ENCODE results near the gene SRC.

The SRC gene

GRCh38 chr20:37349517-37350491, 3.9 kb downstream of the SRC start:
- in situ Hi-C loops (cut with MboI; ENCODE audit: low sequenced_read_pairs), result no loop called here

GRCh38 chr20:37350649-37351574, 5.0 kb downstream of the SRC start:
- in situ Hi-C loops (cut with MboI; ENCODE audit: low sequenced_read_pairs), result no loop called here

GRCh38 chr20:37351689-37352607, 6.0 kb downstream of the SRC start:
- in situ Hi-C loops (cut with MboI; ENCODE audit: low sequenced_read_pairs), result no loop called here

GRCh38 chr20:37352608-37352980, 6.7 kb downstream of the SRC start:
- in situ Hi-C loops (cut with MboI; ENCODE audit: low sequenced_read_pairs), result no loop called here

GRCh38 chr20:37353285-37353849, 7.4 kb downstream of the SRC start:
- in situ Hi-C loops (cut with MboI; ENCODE audit: low sequenced_read_pairs), result no loop called here

- in situ Hi-C loops (cut with MboI; ENCODE audit: low sequenced_read_pairs), result no loop called here
Observed at GRCh38 chr20:37354210-37355195, 8.6 kb downstream of the SRC start.

GRCh38 chr20:37355252-37356180, 9.6 kb downstream of the SRC start:
- in situ Hi-C loops (cut with MboI; ENCODE audit: low sequenced_read_pairs), result no loop called here

- in situ Hi-C loops (cut with MboI; ENCODE audit: low sequenced_read_pairs), result no loop called here
Observed at GRCh38 chr20:37356387-37356786, 10.4 kb downstream of the SRC start.

- in situ Hi-C loops (cut with MboI; ENCODE audit: low sequenced_read_pairs), result no loop called here
Observed at GRCh38 chr20:37356961-37357371, 11.0 kb downstream of the SRC start.

GRCh38 chr20:37357481-37358365, 11.8 kb downstream of the SRC start:
- in situ Hi-C loops (cut with MboI; ENCODE audit: low sequenced_read_pairs), result no loop called here

- in situ Hi-C loops (cut with MboI; ENCODE audit: low sequenced_read_pairs), result no loop called here
Observed at GRCh38 chr20:37358366-37359150, 12.6 kb downstream of the SRC start.

GRCh38 chr20:37359331-37359730, 13.4 kb downstream of the SRC start:
- in situ Hi-C loops (cut with MboI; ENCODE audit: low sequenced_read_pairs), result no loop called here

- in situ Hi-C loops (cut with MboI; ENCODE audit: low sequenced_read_pairs), result no loop called here
Observed at GRCh38 chr20:37359836-37360235, 13.9 kb downstream of the SRC start.

GRCh38 chr20:37360391-37361115, 14.6 kb downstream of the SRC start:
- in situ Hi-C loops (cut with MboI; ENCODE audit: low sequenced_read_pairs), result no loop called here

- in situ Hi-C loops (cut with MboI; ENCODE audit: low sequenced_read_pairs), result no loop called here
Observed at GRCh38 chr20:37361336-37361735, 15.4 kb downstream of the SRC start.

Measured in HL-60/S4 treated with retinoic acid at 250 ng/mL for 4 days and 3 days (cell line).